ENCODE measurements around the gene GPS2.

Gene GPS2

GRCh38 chr17:7281953-7282751 is 33.0 kb downstream of the GPS2 start:
- no peak overlapping the region for H3K27ac ChIP-seq (ENCODE audit: low read depth, low read length)
- peaks cover 0 to 13% of the 10 kb centered on the region in 2 donors for H3K27me3 ChIP-seq (ENCODE audit: control insufficient read depth in 1 of 2, insufficient read depth in 2 of 2, low read length in 2 of 2)
- H3K9me3 ChIP-seq (ENCODE audit: control insufficient read depth in 1 of 2, low read length in 2 of 2) = no peaks in the 10 kb centered on the region
- H3K36me3 ChIP-seq (ENCODE audit: control insufficient read depth in 1 of 2, insufficient read depth in 2 of 2, low read length in 2 of 2) = no peaks in the 10 kb centered on the region
- H3K4me3 ChIP-seq (ENCODE audit: low read depth in 1 of 2, low read length in 2 of 2) = peak overlapping the region; percentile 56 to 77
- peaks cover 21 to 35% of the 10 kb centered on the region in 2 donors for H3K4me1 ChIP-seq (ENCODE audit: control insufficient read depth in 1 of 2, insufficient read depth in 2 of 2, low read length in 2 of 2)
- peak overlapping the region; percentile 26 to 48 for H3K9ac ChIP-seq (ENCODE audit: low read depth in 1 of 2, low read length in 2 of 2)

DNA sequence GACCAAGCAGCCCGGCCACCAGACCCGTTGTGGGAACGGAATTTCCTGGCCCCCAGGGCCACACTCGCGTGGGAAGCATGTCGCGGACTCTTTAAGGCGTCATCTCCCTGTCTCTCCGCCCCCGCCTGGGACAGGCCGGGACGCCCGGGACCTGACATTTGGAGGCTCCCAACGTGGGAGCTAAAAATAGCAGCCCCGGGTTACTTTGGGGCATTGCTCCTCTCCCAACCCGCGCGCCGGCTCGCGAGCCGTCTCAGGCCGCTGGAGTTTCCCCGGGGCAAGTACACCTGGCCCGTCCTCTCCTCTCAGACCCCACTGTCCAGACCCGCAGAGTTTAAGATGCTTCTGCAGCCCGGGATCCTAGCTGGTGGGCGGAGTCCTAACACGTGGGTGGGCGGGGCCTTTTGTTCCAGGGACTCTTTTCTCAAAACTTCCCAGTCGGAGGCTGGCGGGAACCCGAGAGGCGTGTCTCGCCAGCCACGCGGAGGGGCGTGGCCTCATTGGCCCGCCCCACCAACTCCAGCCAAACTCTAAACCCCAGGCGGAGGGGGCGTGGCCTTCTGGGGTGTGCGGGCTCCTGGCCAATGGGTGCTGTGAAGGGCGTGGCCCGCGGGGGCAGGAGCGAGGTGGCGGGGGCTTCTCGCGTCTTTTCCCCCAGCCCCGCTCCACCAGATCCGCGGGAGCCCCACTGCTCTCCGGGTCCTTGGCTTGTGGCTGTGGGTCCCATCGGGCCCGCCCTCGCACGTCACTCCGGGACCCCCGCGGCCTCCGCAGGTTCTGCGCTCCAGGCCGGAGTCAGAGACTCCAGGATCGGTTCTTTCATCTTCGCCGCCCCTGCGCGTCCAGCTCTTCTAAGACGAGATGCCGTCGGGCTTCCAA is 33.8 kb downstream of the GPS2 start, which contains the start of gene SLC2A4:
Gene SLC2A4, plus strand, starts transcription at position 645 of the 879 bp plus-strand sequence. Its CDS starts 217 bp downstream, at position 862.
- peaks cover 0 to 13% of the 10 kb centered on the region in 2 donors for H3K27me3 ChIP-seq (ENCODE audit: control insufficient read depth in 1 of 2, insufficient read depth in 2 of 2, low read length in 2 of 2)
- no peaks in the 10 kb centered on the region for H3K36me3 ChIP-seq (ENCODE audit: control insufficient read depth in 1 of 2, insufficient read depth in 2 of 2, low read length in 2 of 2)
- peak within 1 kb of the TSS; percentile 77 to 80 for H3K4me3 ChIP-seq (ENCODE audit: low read depth in 1 of 2, low read length in 2 of 2)
- H3K4me1 ChIP-seq (ENCODE audit: control insufficient read depth in 1 of 2, insufficient read depth in 2 of 2, low read length in 2 of 2) = peaks cover 21 to 35% of the 10 kb centered on the region in 2 donors
- peak within 1 kb of the TSS; percentile 67 to 84 for H3K9ac ChIP-seq (ENCODE audit: low read depth in 1 of 2, low read length in 2 of 2)
- H3K27ac ChIP-seq (ENCODE audit: low read depth, low read length) = peak within 1 kb of the TSS; percentile 72
- no peaks in the 10 kb centered on the region for H3K9me3 ChIP-seq (ENCODE audit: control insufficient read depth in 1 of 2, low read length in 2 of 2)

DNA sequence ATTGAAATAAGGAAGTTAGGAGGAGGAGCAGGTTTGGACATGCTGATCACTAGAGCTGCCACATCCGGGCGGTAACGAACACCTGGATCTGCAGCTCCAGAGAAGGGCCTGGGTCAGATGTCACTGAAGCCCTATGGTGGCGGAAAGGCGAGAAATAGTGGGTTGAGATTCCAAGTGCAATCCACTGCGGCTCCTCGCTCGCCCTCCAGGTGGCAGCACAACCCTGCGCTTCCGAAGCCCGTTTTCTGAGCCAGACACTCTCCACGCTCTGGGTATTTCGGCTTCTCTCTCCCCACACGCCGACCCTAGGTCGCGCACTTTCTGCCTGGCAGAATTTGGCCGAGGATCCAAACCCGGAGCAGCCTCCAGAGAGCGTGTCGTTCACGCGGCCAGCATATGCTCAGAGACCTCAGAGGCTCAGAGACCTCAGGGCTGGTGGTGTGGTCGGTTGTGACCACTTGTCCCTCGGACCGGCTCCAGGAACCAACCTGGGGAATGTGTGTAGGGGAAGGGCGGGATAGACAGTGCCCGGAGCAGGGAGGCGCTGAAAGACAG is 34.6 kb downstream of the GPS2 start:
- H3K27me3 ChIP-seq (ENCODE audit: control insufficient read depth in 1 of 2, insufficient read depth in 2 of 2, low read length in 2 of 2) = peaks cover 0 to 13% of the 10 kb centered on the region in 2 donors
- H3K27ac ChIP-seq (ENCODE audit: low read depth, low read length) = peak overlapping the region; percentile 72
- peaks cover 21 to 35% of the 10 kb centered on the region in 2 donors for H3K4me1 ChIP-seq (ENCODE audit: control insufficient read depth in 1 of 2, insufficient read depth in 2 of 2, low read length in 2 of 2)
- peak overlapping the region; percentile 77 to 80 for H3K4me3 ChIP-seq (ENCODE audit: low read depth in 1 of 2, low read length in 2 of 2)
- no peaks in the 10 kb centered on the region for H3K9me3 ChIP-seq (ENCODE audit: control insufficient read depth in 1 of 2, low read length in 2 of 2)
- no peaks in the 10 kb centered on the region for H3K36me3 ChIP-seq (ENCODE audit: control insufficient read depth in 1 of 2, insufficient read depth in 2 of 2, low read length in 2 of 2)
- H3K9ac ChIP-seq (ENCODE audit: low read depth in 1 of 2, low read length in 2 of 2) = peak overlapping the region; percentile 67 to 84

GRCh38 chr17:7279448-7279847 is 35.7 kb downstream of the GPS2 start:
- H3K27ac ChIP-seq (ENCODE audit: low read depth, low read length) = no peak overlapping the region
- peaks cover 21 to 35% of the 10 kb centered on the region in 2 donors for H3K4me1 ChIP-seq (ENCODE audit: control insufficient read depth in 1 of 2, insufficient read depth in 2 of 2, low read length in 2 of 2)
- H3K9me3 ChIP-seq (ENCODE audit: control insufficient read depth in 1 of 2, low read length in 2 of 2) = no peaks in the 10 kb centered on the region
- peaks cover 0 to 13% of the 10 kb centered on the region in 2 donors for H3K27me3 ChIP-seq (ENCODE audit: control insufficient read depth in 1 of 2, insufficient read depth in 2 of 2, low read length in 2 of 2)
- H3K36me3 ChIP-seq (ENCODE audit: control insufficient read depth in 1 of 2, insufficient read depth in 2 of 2, low read length in 2 of 2) = no peaks in the 10 kb centered on the region
- peak overlapping the region in 1 of 2 donors; percentile 80 for H3K4me3 ChIP-seq (ENCODE audit: low read depth in 1 of 2, low read length in 2 of 2)
- H3K9ac ChIP-seq (ENCODE audit: low read depth in 1 of 2, low read length in 2 of 2) = no peak overlapping the region

DNA sequence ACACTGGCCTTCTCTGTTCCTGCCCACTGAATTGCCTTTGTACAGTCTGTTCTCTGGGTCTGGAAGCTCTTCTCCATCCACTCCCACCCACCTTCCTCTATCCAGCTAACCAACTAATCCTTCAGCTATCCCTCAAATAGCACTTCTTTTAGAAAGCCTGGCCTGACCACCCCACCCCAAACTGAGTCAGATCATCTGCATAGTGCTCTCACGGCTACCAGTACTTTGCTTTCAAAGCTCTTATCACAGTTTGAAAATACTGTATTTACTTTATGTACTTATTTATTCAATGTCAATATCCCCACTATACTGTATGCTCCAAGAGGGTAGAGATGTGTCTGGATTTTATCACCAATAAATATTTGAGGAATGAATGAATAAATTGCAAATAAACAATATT is 48.4 kb downstream of the GPS2 start:
- Histone ChIP-seq H3K27me3 (ENCODE audit: control insufficient read depth in 1 of 2, insufficient read depth in 2 of 2, low read length in 2 of 2) (peaks cover 0 to 12% of the 10 kb centered on the region in 2 donors), H3K9me3 (ENCODE audit: control insufficient read depth in 1 of 2, low read length in 2 of 2) (no peaks in the 10 kb centered on the region), H3K36me3 (ENCODE audit: control insufficient read depth in 1 of 2, insufficient read depth in 2 of 2, low read length in 2 of 2) (no peaks in the 10 kb centered on the region), H3K4me1 (ENCODE audit: control insufficient read depth in 1 of 2, insufficient read depth in 2 of 2, low read length in 2 of 2) (peaks cover 0 to 14% of the 10 kb centered on the region in 2 donors), H3K4me3 (ENCODE audit: low read depth in 1 of 2, low read length in 2 of 2) (no peak overlapping the region), H3K9ac (ENCODE audit: low read depth in 1 of 2, low read length in 2 of 2) (no peak overlapping the region), H3K27ac (ENCODE audit: low read depth, low read length) (no peak overlapping the region)

DNA sequence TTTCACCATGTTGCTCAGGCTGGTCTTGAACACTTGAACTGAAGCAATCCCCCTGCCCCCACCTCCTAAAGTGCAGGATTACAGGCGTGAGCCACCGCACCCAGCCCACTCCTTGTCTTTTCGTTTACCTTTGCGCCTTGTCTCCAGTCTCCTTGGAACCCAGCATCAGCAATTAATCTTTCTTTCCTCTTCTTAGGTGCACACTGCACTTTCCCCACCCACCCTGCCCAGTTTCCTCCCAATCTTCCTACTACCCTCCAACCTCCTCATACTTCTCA is 51.4 kb downstream of the GPS2 start:
- peaks cover 10 to 14% of the 10 kb centered on the region in 2 donors for H3K36me3 ChIP-seq (ENCODE audit: control insufficient read depth in 1 of 2, insufficient read depth in 2 of 2, low read length in 2 of 2)
- peaks cover 0 to 12% of the 10 kb centered on the region in 2 donors for H3K27me3 ChIP-seq (ENCODE audit: control insufficient read depth in 1 of 2, insufficient read depth in 2 of 2, low read length in 2 of 2)
- H3K9ac ChIP-seq (ENCODE audit: low read depth in 1 of 2, low read length in 2 of 2) = peak overlapping the region; percentile 94 to 98
- no peaks in the 10 kb centered on the region for H3K9me3 ChIP-seq (ENCODE audit: control insufficient read depth in 1 of 2, low read length in 2 of 2)
- H3K4me3 ChIP-seq (ENCODE audit: low read depth in 1 of 2, low read length in 2 of 2) = peak overlapping the region; percentile 85 to 94
- peak overlapping the region; percentile 91 for H3K27ac ChIP-seq (ENCODE audit: low read depth, low read length)
- H3K4me1 ChIP-seq (ENCODE audit: control insufficient read depth in 1 of 2, insufficient read depth in 2 of 2, low read length in 2 of 2) = peaks cover 7 to 25% of the 10 kb centered on the region in 2 donors

- Histone ChIP-seq H3K9ac (ENCODE audit: low read depth in 1 of 2, low read length in 2 of 2) (peak overlapping the region; percentile 94 to 98), H3K4me1 (ENCODE audit: control insufficient read depth in 1 of 2, insufficient read depth in 2 of 2, low read length in 2 of 2) (peaks cover 12 to 28% of the 10 kb centered on the region in 2 donors), H3K27ac (ENCODE audit: low read depth, low read length) (peak overlapping the region; percentile 91)
Observed at GRCh38 chr17:7262935-7263800, 52.0 kb downstream of the GPS2 start.

More at GRCh38 chr17:7262935-7263800, 52.0 kb downstream of the GPS2 start:
- H3K36me3 ChIP-seq (ENCODE audit: control insufficient read depth in 1 of 2, insufficient read depth in 2 of 2, low read length in 2 of 2) = peaks cover 10 to 20% of the 10 kb centered on the region in 2 donors
- H3K4me3 ChIP-seq (ENCODE audit: low read depth in 1 of 2, low read length in 2 of 2) = peak overlapping the region; percentile 85 to 94
- no peaks in the 10 kb centered on the region for H3K9me3 ChIP-seq (ENCODE audit: control insufficient read depth in 1 of 2, low read length in 2 of 2)
- H3K27me3 ChIP-seq (ENCODE audit: control insufficient read depth in 1 of 2, insufficient read depth in 2 of 2, low read length in 2 of 2) = peaks cover 0 to 12% of the 10 kb centered on the region in 2 donors

All from duodenal mucosa (tissue), 2 donors.